H9 (cell line): ENCODE results near the gene AIF1. TPM values are rescaled to one million over a fixed set of nuclear protein-coding genes. Genes with fewer than 3 reads are reported as not detected.

Experiments used
- DNase-seq: peaks from one replicate; pipeline ENCODE4 v3.0.0-alpha.2; 2017
- H2AFZ ChIP-seq: one replicate; pipeline ENCODE4 v1.6.1; 2013; ENCODE audit warnings: mild to moderate bottlenecking, low read length, control low read depth, moderate library complexity
- H2AK5ac ChIP-seq: 2 replicates; pipeline ENCODE4 v1.6.1; 2013; ENCODE audit warnings: low read length, control low read depth, mixed read lengths; ENCODE audit not compliant: insufficient read length
- H2BK120ac ChIP-seq: one replicate; pipeline ENCODE4 v1.6.1; 2013; ENCODE audit warnings: low read depth, mild to moderate bottlenecking, low read length, control low read depth, inconsistent platforms; ENCODE audit not compliant: poor library complexity, severe bottlenecking
- H2BK12ac ChIP-seq: 2 replicates; pipeline ENCODE4 v1.6.1; 2013; ENCODE audit warnings: low read length, control low read depth, mixed read lengths, low read depth; ENCODE audit not compliant: insufficient read length
- H2BK15ac ChIP-seq: 2 replicates; pipeline ENCODE4 v1.6.1; 2013; ENCODE audit warnings: low read depth, low read length, control low read depth
- H2BK20ac ChIP-seq: one replicate; pipeline ENCODE4 v1.6.1; 2013; ENCODE audit warnings: low read depth, mild to moderate bottlenecking, low read length, control low read depth, inconsistent platforms; ENCODE audit not compliant: poor library complexity, severe bottlenecking
- H2BK5ac ChIP-seq: 2 replicates; pipeline ENCODE4 v1.6.1; 2013; ENCODE audit warnings: low read length, control low read depth, mixed read lengths; ENCODE audit not compliant: insufficient read length
- H3K14ac ChIP-seq: 2 replicates; pipeline ENCODE4 v1.6.1; 2013; ENCODE audit warnings: low read length, control low read depth; ENCODE audit not compliant: insufficient read depth
- H3K18ac ChIP-seq: 2 replicates; pipeline ENCODE4 v1.6.1; 2013; ENCODE audit warnings: low read depth, mild to moderate bottlenecking, mixed read lengths, low read length, control low read depth; ENCODE audit not compliant: insufficient read length
- H3K23ac ChIP-seq: 2 replicates; pipeline ENCODE4 v1.6.1; 2013; ENCODE audit warnings: low read length, control low read depth, mixed read lengths, low read depth; ENCODE audit not compliant: insufficient read length
- H3K23me2 ChIP-seq: 2 replicates; pipeline ENCODE4 v1.6.1; 2013; ENCODE audit warnings: low read depth, mild to moderate bottlenecking, mixed read lengths, low read length, control low read depth; ENCODE audit not compliant: insufficient read length, poor library complexity, severe bottlenecking
- H3K27ac ChIP-seq: 2 replicates; pipeline ENCODE4 v1.5.1; 2013; ENCODE audit warnings: low read length, control low read depth, mixed read lengths, low read depth; ENCODE audit not compliant: insufficient read length
- H3K27me3 ChIP-seq: 2 replicates; pipeline ENCODE4 v1.6.1; 2013; ENCODE audit warnings: low read length, control low read depth, inconsistent platforms; ENCODE audit not compliant: insufficient read depth
- H3K4ac ChIP-seq: 2 replicates; pipeline ENCODE4 v1.6.1; 2013; ENCODE audit warnings: low read depth, mild to moderate bottlenecking, control low read depth, inconsistent platforms, low read length, moderate library complexity
- H3K4me1 ChIP-seq: 2 replicates; pipeline ENCODE4 v1.6.1; 2013; ENCODE audit warnings: low read length, control low read depth, inconsistent platforms; ENCODE audit not compliant: insufficient read depth
- H3K4me2 ChIP-seq: 2 replicates; pipeline ENCODE4 v1.6.1; 2013; ENCODE audit warnings: low read length, control low read depth, mixed read lengths; ENCODE audit not compliant: insufficient read length, insufficient read depth
- H3K56ac ChIP-seq: 2 replicates; pipeline ENCODE4 v1.6.1; 2013; ENCODE audit warnings: low read depth, mild to moderate bottlenecking, mixed read lengths, low read length, control low read depth; ENCODE audit not compliant: insufficient read length
- H3K79me1 ChIP-seq: 2 replicates; pipeline ENCODE4 v1.6.1; 2013; ENCODE audit warnings: low read depth, mild to moderate bottlenecking, moderate library complexity, low read length, control low read depth, inconsistent platforms; ENCODE audit not compliant: insufficient read depth, poor library complexity, severe bottlenecking
- H3K79me2 ChIP-seq: 2 replicates; pipeline ENCODE4 v1.6.1; 2013; ENCODE audit warnings: low read length, control low read depth, inconsistent platforms; ENCODE audit not compliant: insufficient read depth
- H3K9ac ChIP-seq: 2 replicates; pipeline ENCODE4 v1.6.1; 2013; ENCODE audit warnings: low read length, control low read depth, mixed read lengths; ENCODE audit not compliant: insufficient read length; ENCODE audit errors: extremely low read depth
- H3K9me3 ChIP-seq: one replicate; pipeline ENCODE4 v1.6.1; 2013; ENCODE audit warnings: low read depth, low read length, inconsistent platforms; ENCODE audit not compliant: control insufficient read depth
- H3T11ph ChIP-seq: one replicate; pipeline ENCODE4 v1.6.1; 2013; ENCODE audit warnings: mild to moderate bottlenecking, low read length, control low read depth, inconsistent platforms
- H4K20me1 ChIP-seq: one replicate; pipeline ENCODE4 v1.6.1; 2013; ENCODE audit not compliant: control insufficient read depth, insufficient read length, insufficient read depth
- H4K5ac ChIP-seq: 2 replicates; pipeline ENCODE4 v1.6.1; 2013; ENCODE audit warnings: low read depth, mild to moderate bottlenecking, mixed read lengths, low read length, control low read depth; ENCODE audit not compliant: insufficient read length
- H4K8ac ChIP-seq: replicated peaks from 2 replicates; pipeline ENCODE4 v1.6.1; 2013; ENCODE audit warnings: low read length, control low read depth, mixed read lengths, low read depth; ENCODE audit not compliant: insufficient read length
- H4K91ac ChIP-seq: 2 replicates; pipeline ENCODE4 v1.6.1; 2013; ENCODE audit warnings: low read depth, mild to moderate bottlenecking, moderate library complexity, mixed read lengths, low read length, control low read depth; ENCODE audit not compliant: insufficient read length
- H3K27ac Mint-ChIP-seq, 3 experiments: 2 replicates in 2 of 3; 3 replicates in 1 of 3; pipeline ENCODE4 v1.8.0; 2020 to 2021; ENCODE audit warnings: mixed read lengths in 3 of 3, mild to moderate bottlenecking in 1 of 3, moderate library complexity in 1 of 3
- H3K27me3 Mint-ChIP-seq: 2 replicates; pipeline ENCODE4 v1.8.0; 2021; ENCODE audit warnings: low read depth, mild to moderate bottlenecking, moderate library complexity, mixed read lengths
- H3K36me3 Mint-ChIP-seq, 3 experiments: 2 replicates in 2 of 3; 3 replicates in 1 of 3; pipeline ENCODE4 v1.8.0; 2020 to 2021; ENCODE audit warnings: low read depth in 3 of 3, mixed read lengths in 3 of 3; ENCODE audit not compliant: insufficient read depth in 1 of 3
- H3K4me1 Mint-ChIP-seq, 2 experiments: 2 replicates each; pipeline ENCODE4 v1.8.0; 2020; ENCODE audit warnings: mixed read lengths in 2 of 2
- H3K4me3 Mint-ChIP-seq, 2 experiments: 2 replicates in 1 of 2; 3 replicates in 1 of 2; pipeline ENCODE4 v1.8.0; 2020 to 2021; ENCODE audit warnings: mild to moderate bottlenecking in 2 of 2, mixed read lengths in 2 of 2, moderate library complexity in 1 of 2
- H3K9me3 Mint-ChIP-seq, 2 experiments: 2 replicates in 1 of 2; 3 replicates in 1 of 2; pipeline ENCODE4 v1.8.0; 2020; ENCODE audit warnings: mild to moderate bottlenecking in 2 of 2, mixed read lengths in 2 of 2, moderate library complexity in 1 of 2
- WGBS: extraction: QIAGEN DNeasy Blood & Tissue Kit; methylation state at CpG from one replicate; pipeline ENCODE4 v1.1.7; 2013; ENCODE audit warnings: missing lambda C conversion rate, low lambda C conversion rate, mixed read lengths; ENCODE audit not compliant: insufficient read length; ENCODE audit errors: extremely low coverage; 5-methylcytosine and 5-hydroxymethylcytosine counted together
- total RNA-seq: library from RNA; stranded (reverse); gene quantifications from 2 replicates; pipeline ENCODE4 v1.2.1, GENCODE V29; 2021
- TF ChIP-seq, protein P1 (sequence below): fragments of 200-600 bp; sonication (generic); conservative IDR thresholded peaks from 3 replicates; pipeline ENCODE4 v1.8.0; 2021; ENCODE audit warnings: antibody characterized with exemption, mild to moderate bottlenecking

Gene AIF1
- total RNA-seq, 1 experiment from 2014 or later, result 4.2 TPM

- no peak overlapping the region for H3K27ac ChIP-seq
- no peak overlapping the region for H4K5ac ChIP-seq
- H2BK120ac ChIP-seq, result no peak overlapping the region
- no peaks in the 10 kb centered on the region for H3K23me2 ChIP-seq
- TF ChIP-seq, protein P1, sequence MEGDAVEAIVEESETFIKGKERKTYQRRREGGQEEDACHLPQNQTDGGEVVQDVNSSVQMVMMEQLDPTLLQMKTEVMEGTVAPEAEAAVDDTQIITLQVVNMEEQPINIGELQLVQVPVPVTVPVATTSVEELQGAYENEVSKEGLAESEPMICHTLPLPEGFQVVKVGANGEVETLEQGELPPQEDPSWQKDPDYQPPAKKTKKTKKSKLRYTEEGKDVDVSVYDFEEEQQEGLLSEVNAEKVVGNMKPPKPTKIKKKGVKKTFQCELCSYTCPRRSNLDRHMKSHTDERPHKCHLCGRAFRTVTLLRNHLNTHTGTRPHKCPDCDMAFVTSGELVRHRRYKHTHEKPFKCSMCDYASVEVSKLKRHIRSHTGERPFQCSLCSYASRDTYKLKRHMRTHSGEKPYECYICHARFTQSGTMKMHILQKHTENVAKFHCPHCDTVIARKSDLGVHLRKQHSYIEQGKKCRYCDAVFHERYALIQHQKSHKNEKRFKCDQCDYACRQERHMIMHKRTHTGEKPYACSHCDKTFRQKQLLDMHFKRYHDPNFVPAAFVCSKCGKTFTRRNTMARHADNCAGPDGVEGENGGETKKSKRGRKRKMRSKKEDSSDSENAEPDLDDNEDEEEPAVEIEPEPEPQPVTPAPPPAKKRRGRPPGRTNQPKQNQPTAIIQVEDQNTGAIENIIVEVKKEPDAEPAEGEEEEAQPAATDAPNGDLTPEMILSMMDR, result no peak
- H3K79me1 ChIP-seq, result no peaks in the 10 kb centered on the region
- H2BK12ac ChIP-seq, result no peak overlapping the region
- Mint-ChIP-seq H3K27ac (no peak overlapping the region; a peak in 1 of 7 replicates), H3K36me3 (no peaks in the 10 kb centered on the region), H3K4me1 (peaks cover 18 to 23% of the 10 kb centered on the region in 2 experiments), H3K27me3 (no peaks in the 10 kb centered on the region), H3K4me3 (no peak overlapping the region), H3K9me3 (no peaks in the 10 kb centered on the region)
- no peaks in the 10 kb centered on the region for H3K9me3 ChIP-seq
- H2AK5ac ChIP-seq, result no peak overlapping the region
- H3K23ac ChIP-seq, result no peak overlapping the region
- H2BK15ac ChIP-seq, result no peak overlapping the region
- no peak overlapping the region for H3K56ac ChIP-seq
- no peaks in the 10 kb centered on the region for H4K20me1 ChIP-seq
- DNase-seq, result no peak
- H3K4me1 ChIP-seq, result peaks cover 12% of the 10 kb centered on the region; the same call in 1 of the 2 replicates
- H2AFZ ChIP-seq, result no peak overlapping the region
- no peaks in the 10 kb centered on the region for H3K27me3 ChIP-seq
- no CpG with 5 or more reads among the region's 4 CpGs for WGBS
- no peak overlapping the region for H3K9ac ChIP-seq
- no peak overlapping the region for H3K4ac ChIP-seq
- no peak overlapping the region for H3K18ac ChIP-seq
- no peak overlapping the region for H4K91ac ChIP-seq
- no peak overlapping the region for H3T11ph ChIP-seq
- H2BK5ac ChIP-seq, result no peak overlapping the region
- no peak overlapping the region for H4K8ac ChIP-seq
- H3K14ac ChIP-seq, result no peak overlapping the region
- H2BK20ac ChIP-seq, result no peak overlapping the region
- no peak overlapping the region for H3K4me2 ChIP-seq
- H3K79me2 ChIP-seq, result no peaks in the 10 kb centered on the region
These were observed 4.1 kb upstream of the AIF1 start for GRCh38 chr6:31610968-31611367.
